OCI-LY7 (cell line): ENCODE data around the gene BTBD17.

Experiments
- EZH2phosphoT487 ChIP-seq: fragments of 200-600 bp; sonication (generic); IDR thresholded peaks from 2 replicates; pipeline ENCODE4 v1.6.1; 2018; ENCODE audit warnings: low read depth, borderline replicate concordance, mild to moderate bottlenecking, mixed run types, antibody characterized with exemption, low read length, moderate library complexity, mixed read lengths
- TF ChIP-seq, protein P1 (sequence below): fragments of 200-600 bp; sonication (generic); conservative IDR thresholded peaks from 2 replicates; pipeline ENCODE4 v1.5.1; 2014; ENCODE audit warnings: mild to moderate bottlenecking, antibody characterized with exemption, low read length, moderate library complexity, mixed read lengths

DNA sequence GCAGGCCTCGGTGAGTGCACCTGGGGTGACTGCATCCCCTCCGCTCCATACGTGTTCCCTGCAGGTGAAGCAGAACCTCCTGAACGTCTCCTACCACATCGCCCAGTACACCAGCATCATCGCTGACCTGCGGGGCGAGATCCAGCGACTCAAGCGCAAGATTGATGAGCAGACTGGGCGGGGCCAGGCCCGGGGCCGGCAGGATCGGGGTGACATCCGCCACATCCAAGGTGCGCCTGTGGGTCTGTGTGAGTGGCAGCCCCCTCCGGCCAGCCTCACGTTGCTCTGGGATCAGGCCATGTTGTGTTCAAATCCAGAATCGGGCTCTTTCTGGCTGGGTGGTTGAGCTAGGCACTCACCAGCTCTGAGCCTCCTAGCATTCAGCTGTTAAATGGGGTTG, 12.5 kb downstream of the BTBD17 start:
- TF ChIP-seq, protein P1, sequence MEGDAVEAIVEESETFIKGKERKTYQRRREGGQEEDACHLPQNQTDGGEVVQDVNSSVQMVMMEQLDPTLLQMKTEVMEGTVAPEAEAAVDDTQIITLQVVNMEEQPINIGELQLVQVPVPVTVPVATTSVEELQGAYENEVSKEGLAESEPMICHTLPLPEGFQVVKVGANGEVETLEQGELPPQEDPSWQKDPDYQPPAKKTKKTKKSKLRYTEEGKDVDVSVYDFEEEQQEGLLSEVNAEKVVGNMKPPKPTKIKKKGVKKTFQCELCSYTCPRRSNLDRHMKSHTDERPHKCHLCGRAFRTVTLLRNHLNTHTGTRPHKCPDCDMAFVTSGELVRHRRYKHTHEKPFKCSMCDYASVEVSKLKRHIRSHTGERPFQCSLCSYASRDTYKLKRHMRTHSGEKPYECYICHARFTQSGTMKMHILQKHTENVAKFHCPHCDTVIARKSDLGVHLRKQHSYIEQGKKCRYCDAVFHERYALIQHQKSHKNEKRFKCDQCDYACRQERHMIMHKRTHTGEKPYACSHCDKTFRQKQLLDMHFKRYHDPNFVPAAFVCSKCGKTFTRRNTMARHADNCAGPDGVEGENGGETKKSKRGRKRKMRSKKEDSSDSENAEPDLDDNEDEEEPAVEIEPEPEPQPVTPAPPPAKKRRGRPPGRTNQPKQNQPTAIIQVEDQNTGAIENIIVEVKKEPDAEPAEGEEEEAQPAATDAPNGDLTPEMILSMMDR, result no peak
- no peak for TF ChIP-seq EZH2phosphoT487
